Measurements from ENCODE around the gene URB1. TPM values are rescaled to one million over a fixed set of nuclear protein-coding genes. Genes with fewer than 3 reads are reported as not detected.

URB1 gene
- total and polyA plus RNA-seq, 9 of the 15 experiments (the other 6 are each of a cell fraction or from before 2014, with no cell fraction given): 0.97 to 53.6 (median 21.5) TPM

DNA sequence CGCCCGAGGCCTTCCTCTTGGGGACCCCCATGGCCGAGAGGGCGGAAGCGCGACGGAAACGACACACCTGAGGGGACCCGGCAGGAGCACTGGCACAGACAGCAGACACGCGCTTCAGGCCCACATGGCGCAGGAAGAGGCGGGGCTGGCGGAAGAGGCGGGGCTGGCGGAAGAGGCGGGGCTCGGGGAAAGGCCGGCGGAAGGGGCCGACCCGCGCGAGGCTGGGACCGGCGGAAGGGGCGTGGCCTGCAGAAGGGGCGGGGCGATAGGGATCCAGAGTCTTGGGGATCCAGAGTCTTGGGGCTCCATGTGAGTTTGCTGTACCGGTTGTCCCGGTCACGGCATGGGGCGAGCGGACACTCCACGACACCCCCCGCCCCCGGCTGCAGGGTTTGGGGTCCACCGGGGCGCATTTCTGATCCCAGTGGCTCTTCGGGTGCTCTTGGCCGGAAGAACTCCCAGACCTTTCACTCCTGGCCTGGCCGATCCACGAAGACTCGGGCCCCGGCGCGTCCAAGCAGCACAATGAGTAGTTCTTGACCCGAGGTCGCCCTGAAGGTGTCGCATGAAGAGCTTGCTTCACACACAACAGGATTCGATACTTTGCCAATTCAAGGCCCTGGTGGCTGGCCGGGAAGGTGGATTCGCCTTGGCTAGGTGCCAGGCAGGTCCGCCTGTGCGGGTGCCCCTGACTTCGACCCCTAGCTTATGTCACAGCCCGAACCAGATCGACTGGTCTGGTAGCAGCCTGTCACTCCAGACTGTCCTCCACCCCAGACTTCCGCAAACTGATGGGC lies at the start of gene URB1 (continued):
- no peak for TF ChIP-seq MAFF (IDR thresholded peaks at IDR 0.05; ENCODE audit: low read length)
- TF ChIP-seq ZFX (CRISPR knock-in tag; IDR thresholded peaks at IDR 0.05): peak; percentile 83
- peak; percentile 65 for TF ChIP-seq ETV1 (tag; conservative IDR thresholded peaks at IDR 0.05; ENCODE audit: low read depth)
- TF ChIP-seq HNRNPH1 (optimal IDR thresholded peaks at IDR 0.05; ENCODE audit: low read depth, low read length): no peak
- TF ChIP-seq KLF13 (tag; IDR thresholded peaks at IDR 0.05; ENCODE audit: borderline replicate concordance, low read depth): peak; percentile 68; the same call in 1 of the 2 replicates
- peak; percentile 68; the same call in 1 of the 2 replicates for TF ChIP-seq TOE1 (IDR thresholded peaks at IDR 0.05; ENCODE audit: borderline replicate concordance)
- TF ChIP-seq TOE1 (CRISPR knock-in tag; IDR thresholded peaks at IDR 0.05; ENCODE audit: borderline replicate concordance, low read depth): no peak
- peak; percentile 74 for TF ChIP-seq CXXC5 (CRISPR knock-in tag; IDR thresholded peaks at IDR 0.05)
- TF ChIP-seq TEAD4 (IDR thresholded peaks at IDR 0.05; ENCODE audit: low read length): peak; percentile 41; the same call in 1 of the 2 replicates
- no peak for TF ChIP-seq TEAD4 (CRISPR knock-in tag; IDR thresholded peaks at IDR 0.05; ENCODE audit: borderline replicate concordance)
- no peak for TF ChIP-seq KDM4B (IDR thresholded peaks at IDR 0.05; ENCODE audit: borderline replicate concordance in 2 of 2, low read depth in 1 of 2)
- TF ChIP-seq ZNF311 (CRISPR knock-in tag; IDR thresholded peaks at IDR 0.05): peak; percentile 52; the same call in 1 of the 2 replicates
- peak; percentile 71; the same call in 1 of the 2 replicates for TF ChIP-seq BRD4 (IDR thresholded peaks at IDR 0.05)
- 0 out of 2 replicates have a peak, but pooled peaks have one; percentile 68 for TF ChIP-seq LCOR (CRISPR knock-in tag; IDR thresholded peaks at IDR 0.05)
- TF ChIP-seq, protein P1, sequence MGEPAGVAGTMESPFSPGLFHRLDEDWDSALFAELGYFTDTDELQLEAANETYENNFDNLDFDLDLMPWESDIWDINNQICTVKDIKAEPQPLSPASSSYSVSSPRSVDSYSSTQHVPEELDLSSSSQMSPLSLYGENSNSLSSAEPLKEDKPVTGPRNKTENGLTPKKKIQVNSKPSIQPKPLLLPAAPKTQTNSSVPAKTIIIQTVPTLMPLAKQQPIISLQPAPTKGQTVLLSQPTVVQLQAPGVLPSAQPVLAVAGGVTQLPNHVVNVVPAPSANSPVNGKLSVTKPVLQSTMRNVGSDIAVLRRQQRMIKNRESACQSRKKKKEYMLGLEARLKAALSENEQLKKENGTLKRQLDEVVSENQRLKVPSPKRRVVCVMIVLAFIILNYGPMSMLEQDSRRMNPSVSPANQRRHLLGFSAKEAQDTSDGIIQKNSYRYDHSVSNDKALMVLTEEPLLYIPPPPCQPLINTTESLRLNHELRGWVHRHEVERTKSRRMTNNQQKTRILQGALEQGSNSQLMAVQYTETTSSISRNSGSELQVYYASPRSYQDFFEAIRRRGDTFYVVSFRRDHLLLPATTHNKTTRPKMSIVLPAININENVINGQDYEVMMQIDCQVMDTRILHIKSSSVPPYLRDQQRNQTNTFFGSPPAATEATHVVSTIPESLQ (CRISPR knock-in tag; IDR thresholded peaks at IDR 0.05): peak; percentile 81; the same call in 1 of the 2 replicates
- peak; percentile 37 for TF ChIP-seq MEIS2 (IDR thresholded peaks at IDR 0.05; ENCODE audit: partially characterized antibody)
- no peak for TF ChIP-seq ATF1 (CRISPR knock-in tag; IDR thresholded peaks at IDR 0.05)
- TF ChIP-seq ATF1 (tag; IDR thresholded peaks at IDR 0.05): peak; percentile 70
- TF ChIP-seq EP400 (IDR thresholded peaks at IDR 0.05): peak; percentile 98
- TF ChIP-seq SP1 (CRISPR knock-in tag; IDR thresholded peaks at IDR 0.05): peak; percentile 86
- TF ChIP-seq CEBPB (tag; IDR thresholded peaks at IDR 0.05): peak; percentile 71; the same call in 1 of the 2 replicates
- peak; percentile 14 to 35; a peak in 3 of 4 replicates for TF ChIP-seq RAD21 (CRISPR knock-in tag; conservative IDR thresholded peaks at IDR 0.05 in 1 of 2, IDR thresholded peaks at IDR 0.05 in 1 of 2)
- TF ChIP-seq TSC22D4 (tag; IDR thresholded peaks at IDR 0.05): no peak
- peak; percentile 73 for TF ChIP-seq C11orf30 (IDR thresholded peaks at IDR 0.05; ENCODE audit: low read depth)
- peak; percentile 83; the same call in 1 of the 2 replicates for TF ChIP-seq SIN3B (IDR thresholded peaks at IDR 0.05; ENCODE audit: low read depth)
- TF ChIP-seq TRIM28 (IDR thresholded peaks at IDR 0.05): 0 out of 2 replicates have a peak, but pooled peaks have one; percentile 22
- TF ChIP-seq ZNF583 (CRISPR knock-in tag; IDR thresholded peaks at IDR 0.05): peak; percentile 77; the same call in 1 of the 2 replicates
